ENCODE measurements around the gene NELL1. TPM values are rescaled to one million over a fixed set of nuclear protein-coding genes. Genes with fewer than 3 reads are reported as not detected.

The NELL1 gene
- total RNA-seq, 1 experiment from 2014 or later: 0.19 TPM

GRCh38 chr11:21564095-21564494 is 894.7 kb downstream of the NELL1 start:
- Histone ChIP-seq H4K20me1 (ENCODE audit: insufficient read depth, low read depth, low read length) (no peaks in the 10 kb centered on the region), H3K27me3 (ENCODE audit: low read length) (no peaks in the 10 kb centered on the region), H3K36me3 (ENCODE audit: insufficient read depth, low read length) (no peaks in the 10 kb centered on the region), H2AFZ (ENCODE audit: low read length) (peak overlapping the region; percentile 44; the same call in 1 of the 2 replicates), H3K27ac (ENCODE audit: low read length) (peak overlapping the region; percentile 94), H3K9me3 (ENCODE audit: low read length) (no peaks in the 10 kb centered on the region), H3K9ac (ENCODE audit: low read length) (peak overlapping the region; percentile 57; the same call in 1 of the 2 replicates), H3K4me3 (ENCODE audit: low read length) (peak overlapping the region; percentile 50), H3K9me2 (replicated peaks; ENCODE audit: insufficient read depth, low read length) (no peaks in the 10 kb centered on the region), H3K79me2 (ENCODE audit: low read length) (no peaks in the 10 kb centered on the region), H3K4me2 (ENCODE audit: low read depth, low read length, poor library complexity, severe bottlenecking) (peak overlapping the region; percentile 57), H3K4me1 (ENCODE audit: low read length) (peaks cover 65% of the 10 kb centered on the region)
- peak; percentile 84 for DNase-seq

- H3K4me2 ChIP-seq (ENCODE audit: low read depth, low read length, poor library complexity, severe bottlenecking): peak overlapping the region; percentile 57
- H2AFZ ChIP-seq (ENCODE audit: low read length): peak overlapping the region; percentile 47
Measured at GRCh38 chr11:21564833-21565682, 895.7 kb downstream of the NELL1 start.

DNA sequence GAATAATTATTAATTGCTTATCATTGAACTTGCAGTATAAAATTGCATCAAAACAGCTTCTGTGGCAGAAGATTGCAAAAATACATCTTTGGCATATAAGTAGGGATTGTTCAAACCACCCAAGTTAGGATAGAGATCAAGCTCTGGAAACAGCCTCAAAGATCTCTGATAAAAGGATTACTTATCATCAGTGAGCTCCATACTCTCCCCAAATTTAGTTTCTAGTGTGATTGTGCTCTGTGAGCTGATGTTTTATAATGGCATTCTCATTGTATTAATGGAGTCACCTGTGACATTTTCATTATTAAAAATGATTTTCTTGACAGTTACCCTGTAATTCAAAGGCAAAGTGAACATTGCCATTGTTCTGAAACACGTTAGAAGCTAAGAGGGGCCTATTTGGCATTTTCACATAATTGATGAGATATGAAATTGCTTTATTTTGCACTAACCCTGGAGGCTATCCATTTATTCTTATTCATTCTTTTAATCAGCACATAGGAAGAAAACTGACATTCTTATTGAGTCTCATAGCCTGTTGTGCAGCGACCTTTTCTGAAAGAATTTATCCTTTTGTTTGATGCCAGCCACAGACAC is 897.2 kb downstream of the NELL1 start:
- Histone ChIP-seq H4K20me1 (ENCODE audit: insufficient read depth, low read depth, low read length) (no peaks in the 10 kb centered on the region), H3K4me1 (ENCODE audit: low read length) (peaks cover 62% of the 10 kb centered on the region), H3K4me3 (ENCODE audit: low read length) (no peak overlapping the region), H3K9me2 (replicated peaks; ENCODE audit: insufficient read depth, low read length) (no peaks in the 10 kb centered on the region), H3K79me2 (ENCODE audit: low read length) (no peaks in the 10 kb centered on the region), H2AFZ (ENCODE audit: low read length) (peak overlapping the region; percentile 35), H3K4me2 (ENCODE audit: low read depth, low read length, poor library complexity, severe bottlenecking) (peak overlapping the region; percentile 6), H3K9ac (ENCODE audit: low read length) (no peak overlapping the region), H3K27me3 (ENCODE audit: low read length) (no peaks in the 10 kb centered on the region), H3K27ac (ENCODE audit: low read length) (peak overlapping the region; percentile 94), H3K36me3 (ENCODE audit: insufficient read depth, low read length) (no peaks in the 10 kb centered on the region), H3K9me3 (ENCODE audit: low read length) (no peaks in the 10 kb centered on the region)
- no peak for DNase-seq

More at GRCh38 chr11:21564833-21565682, 895.7 kb downstream of the NELL1 start:
- Histone ChIP-seq H3K9me3 (ENCODE audit: low read length) (no peaks in the 10 kb centered on the region), H3K9ac (ENCODE audit: low read length) (peak overlapping the region; percentile 57), H3K4me1 (ENCODE audit: low read length) (peaks cover 68% of the 10 kb centered on the region), H3K4me3 (ENCODE audit: low read length) (peak overlapping the region; percentile 50), H3K36me3 (ENCODE audit: insufficient read depth, low read length) (no peaks in the 10 kb centered on the region), H3K79me2 (ENCODE audit: low read length) (no peaks in the 10 kb centered on the region), H3K27me3 (ENCODE audit: low read length) (no peaks in the 10 kb centered on the region), H3K9me2 (replicated peaks; ENCODE audit: insufficient read depth, low read length) (no peaks in the 10 kb centered on the region), H4K20me1 (ENCODE audit: insufficient read depth, low read depth, low read length) (no peaks in the 10 kb centered on the region), H3K27ac (ENCODE audit: low read length) (peak overlapping the region; percentile 94)
- peak; percentile 81 for DNase-seq

DNA sequence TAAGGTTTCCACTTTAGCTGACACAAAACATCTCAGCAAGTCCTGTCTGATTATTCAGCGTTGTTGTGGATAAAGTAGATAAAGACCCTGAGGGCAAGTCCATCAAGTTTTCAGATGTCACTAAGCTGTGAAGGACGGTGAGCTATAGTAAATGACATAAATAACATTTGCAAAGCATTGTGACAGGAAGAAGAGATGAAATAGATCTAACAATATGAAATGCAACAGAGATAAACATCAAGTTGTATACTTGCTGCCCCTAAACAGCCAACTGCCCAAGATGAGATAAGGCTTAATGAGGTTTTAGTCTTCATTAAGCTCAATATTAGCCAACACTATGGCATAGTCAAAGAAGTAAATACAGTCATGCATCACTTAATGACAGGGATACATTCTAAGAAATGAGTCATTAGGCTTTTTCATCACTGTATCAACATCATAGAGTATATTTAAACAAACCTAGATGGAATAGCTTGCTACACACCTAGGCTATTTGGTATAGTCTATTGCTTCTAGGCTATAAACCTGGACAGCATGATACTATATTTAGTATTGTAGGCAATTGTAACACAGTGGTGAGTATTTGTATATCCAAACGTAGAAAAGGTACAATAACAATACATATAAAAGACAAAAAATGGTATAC is 898.4 kb downstream of the NELL1 start:
- Histone ChIP-seq H3K36me3 (ENCODE audit: insufficient read depth, low read length) (no peaks in the 10 kb centered on the region), H3K4me3 (ENCODE audit: low read length) (no peak overlapping the region), H3K79me2 (ENCODE audit: low read length) (no peaks in the 10 kb centered on the region), H3K4me2 (ENCODE audit: low read depth, low read length, poor library complexity, severe bottlenecking) (no peak overlapping the region), H4K20me1 (ENCODE audit: insufficient read depth, low read depth, low read length) (no peaks in the 10 kb centered on the region), H3K27ac (ENCODE audit: low read length) (no peak overlapping the region), H3K27me3 (ENCODE audit: low read length) (no peaks in the 10 kb centered on the region), H2AFZ (ENCODE audit: low read length) (0 out of 2 replicates have a peak overlapping the region, but pooled peaks have one; percentile 32), H3K4me1 (ENCODE audit: low read length) (peaks cover 62% of the 10 kb centered on the region), H3K9me2 (replicated peaks; ENCODE audit: insufficient read depth, low read length) (no peaks in the 10 kb centered on the region), H3K9ac (ENCODE audit: low read length) (no peak overlapping the region), H3K9me3 (ENCODE audit: low read length) (no peaks in the 10 kb centered on the region)
- DNase-seq: no peak

- no peak overlapping the region for H3K27ac ChIP-seq (ENCODE audit: low read length)
- no peaks in the 10 kb centered on the region for H3K79me2 ChIP-seq (ENCODE audit: low read length)
- DNase-seq: no peak
- H3K9me2 ChIP-seq (replicated peaks; ENCODE audit: insufficient read depth, low read length): no peaks in the 10 kb centered on the region
- no peak overlapping the region for H2AFZ ChIP-seq (ENCODE audit: low read length)
- no peaks in the 10 kb centered on the region for H3K9me3 ChIP-seq (ENCODE audit: low read length)
- H3K4me3 ChIP-seq (ENCODE audit: low read length): no peak overlapping the region
- H4K20me1 ChIP-seq (ENCODE audit: insufficient read depth, low read depth, low read length): no peaks in the 10 kb centered on the region
- H3K4me2 ChIP-seq (ENCODE audit: low read depth, low read length, poor library complexity, severe bottlenecking): no peak overlapping the region
- no peaks in the 10 kb centered on the region for H3K36me3 ChIP-seq (ENCODE audit: insufficient read depth, low read length)
- H3K27me3 ChIP-seq (ENCODE audit: low read length): no peaks in the 10 kb centered on the region
- H3K4me1 ChIP-seq (ENCODE audit: low read length): peaks cover 18% of the 10 kb centered on the region
- no peak overlapping the region for H3K9ac ChIP-seq (ENCODE audit: low read length)
Measured at GRCh38 chr11:21572210-21572609, 902.8 kb downstream of the NELL1 start.

- Histone ChIP-seq H4K20me1 (ENCODE audit: insufficient read depth, low read depth, low read length) (no peaks in the 10 kb centered on the region), H3K4me1 (ENCODE audit: low read length) (no peaks in the 10 kb centered on the region), H3K79me2 (ENCODE audit: low read length) (no peaks in the 10 kb centered on the region), H3K4me3 (ENCODE audit: low read length) (no peak overlapping the region), H3K9me3 (ENCODE audit: low read length) (no peaks in the 10 kb centered on the region), H3K9ac (ENCODE audit: low read length) (no peak overlapping the region), H3K9me2 (replicated peaks; ENCODE audit: insufficient read depth, low read length) (no peaks in the 10 kb centered on the region), H3K27ac (ENCODE audit: low read length) (no peak overlapping the region), H3K4me2 (ENCODE audit: low read depth, low read length, poor library complexity, severe bottlenecking) (no peak overlapping the region), H3K27me3 (ENCODE audit: low read length) (no peaks in the 10 kb centered on the region), H2AFZ (ENCODE audit: low read length) (peak overlapping the region; percentile 46; the same call in 1 of the 2 replicates), H3K36me3 (ENCODE audit: insufficient read depth, low read length) (no peaks in the 10 kb centered on the region)
- DNase-seq: no peak
Measured at GRCh38 chr11:21582791-21583190, 913.4 kb downstream of the NELL1 start.

GRCh38 chr11:21588754-21589153 is 919.4 kb downstream of the NELL1 start:
- H3K36me3 ChIP-seq (ENCODE audit: insufficient read depth, low read length): no peaks in the 10 kb centered on the region
- no peaks in the 10 kb centered on the region for H3K9me3 ChIP-seq (ENCODE audit: low read length)
- no peak overlapping the region for H3K9ac ChIP-seq (ENCODE audit: low read length)
- no peaks in the 10 kb centered on the region; the same call in 1 of the 2 replicates for H3K4me1 ChIP-seq (ENCODE audit: low read length)
- H3K9me2 ChIP-seq (replicated peaks; ENCODE audit: insufficient read depth, low read length): 0 out of 2 replicates have a peak, but pooled peaks cover 4% of the 10 kb centered on the region
- H3K27me3 ChIP-seq (ENCODE audit: low read length): no peaks in the 10 kb centered on the region
- no peak overlapping the region for H2AFZ ChIP-seq (ENCODE audit: low read length)
- no peak overlapping the region for H3K27ac ChIP-seq (ENCODE audit: low read length)
- no peak for DNase-seq
- H3K4me2 ChIP-seq (ENCODE audit: low read depth, low read length, poor library complexity, severe bottlenecking): no peak overlapping the region
- H4K20me1 ChIP-seq (ENCODE audit: insufficient read depth, low read depth, low read length): no peaks in the 10 kb centered on the region
- H3K4me3 ChIP-seq (ENCODE audit: low read length): no peak overlapping the region
- H3K79me2 ChIP-seq (ENCODE audit: low read length): no peaks in the 10 kb centered on the region

DNA sequence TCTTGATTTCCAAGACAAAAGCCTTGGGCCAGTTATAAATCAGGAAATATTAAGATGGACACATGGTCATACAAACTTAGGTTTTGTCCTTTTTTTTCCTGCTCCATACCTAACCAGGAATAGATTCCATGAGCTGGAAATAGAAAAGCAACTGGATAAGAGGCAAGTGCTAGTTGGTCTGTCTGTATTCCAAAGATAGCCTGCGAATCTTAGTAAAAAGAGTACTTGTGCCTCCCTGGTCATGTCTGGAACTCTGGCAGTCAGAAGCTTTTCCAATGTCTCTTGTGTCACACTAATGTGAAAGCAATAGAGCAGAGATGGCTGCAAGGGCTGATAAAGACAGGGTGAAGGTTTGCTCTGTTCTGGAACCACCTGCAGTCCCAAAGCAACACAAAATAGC is 933.3 kb downstream of the NELL1 start:
- Histone ChIP-seq H3K27me3 (ENCODE audit: low read length) (no peaks in the 10 kb centered on the region), H3K9ac (ENCODE audit: low read length) (no peak overlapping the region), H3K79me2 (ENCODE audit: low read length) (no peaks in the 10 kb centered on the region), H3K27ac (ENCODE audit: low read length) (no peak overlapping the region), H3K4me2 (ENCODE audit: low read depth, low read length, poor library complexity, severe bottlenecking) (no peak overlapping the region), H4K20me1 (ENCODE audit: insufficient read depth, low read depth, low read length) (no peaks in the 10 kb centered on the region), H3K36me3 (ENCODE audit: insufficient read depth, low read length) (no peaks in the 10 kb centered on the region), H3K9me2 (replicated peaks; ENCODE audit: insufficient read depth, low read length) (no peaks in the 10 kb centered on the region), H3K4me1 (ENCODE audit: low read length) (peaks cover 14% of the 10 kb centered on the region; the same call in 1 of the 2 replicates), H3K9me3 (ENCODE audit: low read length) (no peaks in the 10 kb centered on the region), H3K4me3 (ENCODE audit: low read length) (no peak overlapping the region), H2AFZ (ENCODE audit: low read length) (peak overlapping the region; percentile 66)
- no peak for DNase-seq

Data from Karpas-422 (cell line).